OCI-LY3 (cell line): ENCODE data around the gene UBE2D4.

Experiments
- EZH2phosphoT487 ChIP-seq: fragments of 200-600 bp; shearing (Covaris generic); IDR thresholded peaks from 2 replicates; pipeline ENCODE4 v1.6.1; 2018; ENCODE audit warnings: antibody characterized with exemption, mixed run types, low read depth
- TF ChIP-seq, protein P1 (sequence below): fragments of 200-600, 300-600 bp; sonication (generic); IDR thresholded peaks from 2 replicates; pipeline ENCODE4 v1.5.1; 2014; ENCODE audit warnings: antibody characterized with exemption, low read length, low read depth

DNA sequence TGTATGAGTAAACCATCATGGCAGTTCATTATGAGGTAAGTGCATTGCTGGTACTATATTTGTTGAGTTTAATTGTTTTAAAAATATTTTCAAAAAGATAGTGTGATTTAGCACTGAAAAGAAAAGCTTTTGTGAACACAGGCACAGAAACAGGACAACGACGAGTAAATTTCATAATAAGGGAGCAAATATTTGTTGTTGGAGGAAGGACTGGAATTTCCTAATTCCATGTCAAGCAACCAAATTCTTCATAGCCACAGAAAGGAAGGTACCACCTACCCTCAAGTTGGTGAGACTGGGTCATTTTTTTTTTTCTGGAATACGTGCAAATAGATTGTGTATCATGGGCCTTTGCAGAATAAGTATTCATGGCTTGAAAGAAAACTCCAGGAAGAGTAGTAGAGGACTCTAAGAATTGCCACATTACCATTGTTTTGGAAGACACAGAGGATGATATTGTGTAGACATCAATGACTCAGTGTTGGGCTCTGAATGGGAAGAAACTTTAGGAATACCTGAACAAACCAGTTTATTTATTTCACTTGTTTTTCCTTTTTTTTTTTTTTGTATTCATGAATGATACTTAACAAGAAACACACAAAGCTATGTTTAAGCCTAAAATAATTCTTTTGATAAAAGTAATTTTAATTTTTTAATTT lies 7.8 kb downstream of the UBE2D4 start:
- TF ChIP-seq, protein P1, sequence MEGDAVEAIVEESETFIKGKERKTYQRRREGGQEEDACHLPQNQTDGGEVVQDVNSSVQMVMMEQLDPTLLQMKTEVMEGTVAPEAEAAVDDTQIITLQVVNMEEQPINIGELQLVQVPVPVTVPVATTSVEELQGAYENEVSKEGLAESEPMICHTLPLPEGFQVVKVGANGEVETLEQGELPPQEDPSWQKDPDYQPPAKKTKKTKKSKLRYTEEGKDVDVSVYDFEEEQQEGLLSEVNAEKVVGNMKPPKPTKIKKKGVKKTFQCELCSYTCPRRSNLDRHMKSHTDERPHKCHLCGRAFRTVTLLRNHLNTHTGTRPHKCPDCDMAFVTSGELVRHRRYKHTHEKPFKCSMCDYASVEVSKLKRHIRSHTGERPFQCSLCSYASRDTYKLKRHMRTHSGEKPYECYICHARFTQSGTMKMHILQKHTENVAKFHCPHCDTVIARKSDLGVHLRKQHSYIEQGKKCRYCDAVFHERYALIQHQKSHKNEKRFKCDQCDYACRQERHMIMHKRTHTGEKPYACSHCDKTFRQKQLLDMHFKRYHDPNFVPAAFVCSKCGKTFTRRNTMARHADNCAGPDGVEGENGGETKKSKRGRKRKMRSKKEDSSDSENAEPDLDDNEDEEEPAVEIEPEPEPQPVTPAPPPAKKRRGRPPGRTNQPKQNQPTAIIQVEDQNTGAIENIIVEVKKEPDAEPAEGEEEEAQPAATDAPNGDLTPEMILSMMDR = no peak
- TF ChIP-seq EZH2phosphoT487 = no peak
